HK-2 (cell line): ENCODE measurements around the gene CACNA1E.

ENCODE experiments used
- DNase-seq: peaks from one replicate; pipeline ENCODE4 v3.0.0-alpha.2; 2018; ENCODE audit not compliant: unreplicated experiment

CACNA1E gene

GRCh38 chr1:181767001-181767708 lies 283.8 kb downstream of the CACNA1E start:
- no peak for DNase-seq

- no peak for DNase-seq
Measured at GRCh38 chr1:181768211-181768929, 285.1 kb downstream of the CACNA1E start.

GRCh38 chr1:181768930-181769280 lies 285.6 kb downstream of the CACNA1E start:
- no peak for DNase-seq

- DNase-seq = no peak
Measured at GRCh38 chr1:181769846-181770245, 286.5 kb downstream of the CACNA1E start.

- no peak for DNase-seq
Measured at GRCh38 chr1:181772714-181773113, 289.4 kb downstream of the CACNA1E start.

GRCh38 chr1:181776044-181776443 lies 292.7 kb downstream of the CACNA1E start:
- DNase-seq = no peak

GRCh38 chr1:181777286-181777685 lies 294.0 kb downstream of the CACNA1E start:
- no peak for DNase-seq

- DNase-seq = no peak
Measured at GRCh38 chr1:181777812-181778211, 294.5 kb downstream of the CACNA1E start.

- no peak for DNase-seq
Measured at GRCh38 chr1:181778640-181779260, 295.4 kb downstream of the CACNA1E start.

- no peak for DNase-seq
Measured at GRCh38 chr1:181779343-181779742, 296.0 kb downstream of the CACNA1E start.

- DNase-seq = no peak
Measured at GRCh38 chr1:181783208-181783607, 299.9 kb downstream of the CACNA1E start.

- no peak for DNase-seq
Measured at GRCh38 chr1:181784039-181784683, 300.8 kb downstream of the CACNA1E start.

GRCh38 chr1:181789395-181789794 lies 306.1 kb downstream of the CACNA1E start:
- no peak for DNase-seq

- DNase-seq = no peak
Measured at GRCh38 chr1:181791721-181792120, 308.4 kb downstream of the CACNA1E start.

GRCh38 chr1:181793831-181794230 lies 310.5 kb downstream of the CACNA1E start:
- DNase-seq = no peak

- no peak for DNase-seq
Measured at GRCh38 chr1:181794332-181794731, 311.0 kb downstream of the CACNA1E start.

GRCh38 chr1:181798191-181798926 lies 315.0 kb downstream of the CACNA1E start:
- no peak for DNase-seq

- no peak for DNase-seq
Measured at GRCh38 chr1:181801617-181802016, 318.3 kb downstream of the CACNA1E start.

GRCh38 chr1:181802466-181802865 lies 319.1 kb downstream of the CACNA1E start:
- no peak for DNase-seq

GRCh38 chr1:181803421-181803820 lies 320.1 kb downstream of the CACNA1E start:
- DNase-seq = no peak

GRCh38 chr1:181804989-181805388 lies 321.7 kb downstream of the CACNA1E start:
- DNase-seq = no peak

GRCh38 chr1:181806746-181807145 lies 323.4 kb downstream of the CACNA1E start:
- DNase-seq = no peak
